GM21528 (cell line): Measurements from ENCODE around the gene RASGRF1.

Experiments
- ATAC-seq: cut with Tn5 transposase; IDR thresholded peaks from one replicate; pipeline ENCODE4 v1.9.1; 2021; ENCODE audit warnings: mild to moderate bottlenecking, moderate library complexity; ENCODE audit not compliant: unreplicated experiment, low FRiP score

RASGRF1 gene

DNA sequence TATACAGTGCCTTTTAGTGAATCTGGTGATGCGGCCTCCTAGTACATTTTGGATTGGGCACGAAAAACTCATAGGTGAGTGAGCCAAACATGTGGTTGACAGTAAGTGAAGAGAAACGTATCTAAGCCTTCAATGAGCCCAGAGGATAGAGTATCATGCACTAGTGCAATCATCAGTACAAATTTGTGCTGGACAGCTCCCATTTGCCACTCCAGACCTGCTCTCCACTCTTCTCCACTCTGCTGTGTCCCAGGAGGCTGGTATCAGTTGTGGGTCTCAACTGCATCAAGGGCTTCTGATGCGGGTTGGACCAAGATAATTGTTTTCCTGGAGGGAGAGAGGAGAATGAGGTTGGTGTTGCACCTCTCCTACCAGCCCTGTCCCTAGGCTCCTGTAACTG is 9.1 kb upstream of the RASGRF1 start:
- no peak for ATAC-seq

DNA sequence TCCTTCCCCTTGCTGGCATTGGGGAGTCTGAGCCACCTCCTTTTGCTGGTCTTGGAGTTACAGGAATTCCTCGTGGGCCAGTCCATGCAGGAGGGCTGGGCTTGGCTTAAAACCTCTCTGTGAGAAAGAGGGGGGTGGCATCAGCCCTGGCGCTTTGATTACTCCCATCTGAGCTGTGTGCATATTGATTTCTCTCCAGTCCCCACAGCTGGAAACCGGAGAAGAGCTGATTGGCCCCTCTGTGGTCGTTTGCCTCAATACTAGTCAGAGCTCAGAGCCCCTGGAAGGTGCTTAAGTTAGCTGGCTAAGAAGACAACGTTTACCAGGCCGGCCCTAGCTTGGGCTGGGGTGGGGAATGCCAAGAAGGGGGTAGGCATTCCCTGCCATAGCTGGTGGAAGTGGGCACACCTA is 4.0 kb upstream of the RASGRF1 start:
- no peak for ATAC-seq

GRCh38 chr15:79093352-79093935 is 2.9 kb upstream of the RASGRF1 start:
- no peak for ATAC-seq

DNA sequence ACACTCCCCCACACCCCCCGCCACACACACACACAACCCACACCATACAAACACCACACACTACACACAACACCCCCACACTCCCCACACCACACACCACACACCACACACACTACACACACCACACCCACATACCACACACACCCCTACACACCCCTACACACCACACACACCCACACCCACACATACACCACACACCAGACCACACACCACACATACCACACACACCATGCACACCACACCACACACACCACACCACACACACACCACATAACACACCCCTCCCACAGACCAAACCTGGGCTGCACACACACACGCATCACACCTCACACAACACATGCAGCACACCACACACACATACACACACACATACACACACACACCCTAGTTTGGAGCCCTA is 1.8 kb upstream of the RASGRF1 start:
- no peak for ATAC-seq

- ATAC-seq, result no peak
Measured at GRCh38 chr15:79091204-79091867, 756 bp upstream of the RASGRF1 start.

GRCh38 chr15:79089890-79090486 is 592 bp downstream of the RASGRF1 start:
- no peak for ATAC-seq

DNA sequence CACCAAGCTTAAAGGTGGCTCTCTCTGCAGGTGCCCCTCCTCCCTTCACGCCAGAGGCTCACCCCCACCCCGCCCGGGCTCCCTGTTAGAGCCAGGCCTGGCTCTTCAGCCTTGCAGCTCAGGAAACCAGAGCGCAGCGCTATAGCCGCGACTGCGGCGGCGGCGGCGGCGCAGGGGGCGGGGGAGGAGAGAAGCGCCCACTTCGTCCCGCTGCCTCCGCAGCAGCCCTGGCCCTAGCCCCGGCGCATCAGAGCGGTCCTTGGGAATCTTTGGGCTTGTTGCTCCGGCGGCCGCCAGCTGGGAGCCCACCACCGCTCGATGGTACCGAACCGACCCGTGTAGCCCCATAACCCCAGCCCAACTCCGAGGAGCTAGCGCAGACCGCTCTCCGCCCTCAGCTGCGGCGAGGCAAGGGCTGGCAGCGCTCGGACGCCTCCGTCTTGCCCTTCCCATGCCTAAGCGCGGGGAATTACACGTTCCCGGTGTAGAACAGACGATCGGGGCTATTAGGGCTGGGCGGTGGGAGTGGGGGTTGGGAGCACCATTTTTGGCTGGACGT is 1.2 kb downstream of the RASGRF1 start:
- no peak for ATAC-seq

DNA sequence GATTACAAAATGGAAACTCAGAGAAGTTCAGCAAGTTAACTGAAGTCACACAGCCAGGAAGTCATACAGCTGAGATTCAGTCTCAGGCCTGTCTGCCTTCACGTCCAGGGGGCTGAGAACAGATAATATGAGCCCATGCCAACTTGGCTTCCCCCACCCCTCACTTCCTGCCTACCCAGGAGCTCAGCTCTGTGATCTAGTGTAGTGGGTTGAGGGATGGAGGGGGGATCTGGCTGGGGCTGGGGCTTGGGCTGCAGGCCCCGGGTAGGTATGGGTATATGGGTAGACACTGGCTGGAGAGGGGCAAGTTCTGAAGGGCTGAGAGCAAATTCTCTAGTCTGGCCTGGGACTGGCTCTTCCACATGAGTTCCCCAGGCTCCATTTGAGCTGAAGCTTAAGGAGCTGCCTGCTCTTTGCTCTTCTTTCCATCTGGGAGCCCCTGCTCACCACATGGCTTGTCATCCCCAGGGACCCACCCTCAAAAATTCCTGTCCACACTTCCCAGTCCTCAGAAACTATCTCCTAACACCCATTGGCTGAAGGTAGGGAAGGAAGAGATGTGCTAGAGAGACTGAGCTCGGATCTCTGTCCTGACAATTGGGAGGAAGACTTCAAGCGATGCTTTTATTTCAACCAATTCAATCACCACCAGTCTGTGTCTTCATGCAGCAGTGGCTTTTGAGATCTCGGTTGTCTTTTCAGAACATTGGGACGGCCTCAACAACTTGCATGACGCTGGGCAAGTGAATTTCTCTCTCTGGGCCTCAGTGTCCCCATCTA is 2.0 kb downstream of the RASGRF1 start:
- ATAC-seq, result no peak

- no peak for ATAC-seq
Measured at GRCh38 chr15:79086814-79087213, 3.8 kb downstream of the RASGRF1 start.

DNA sequence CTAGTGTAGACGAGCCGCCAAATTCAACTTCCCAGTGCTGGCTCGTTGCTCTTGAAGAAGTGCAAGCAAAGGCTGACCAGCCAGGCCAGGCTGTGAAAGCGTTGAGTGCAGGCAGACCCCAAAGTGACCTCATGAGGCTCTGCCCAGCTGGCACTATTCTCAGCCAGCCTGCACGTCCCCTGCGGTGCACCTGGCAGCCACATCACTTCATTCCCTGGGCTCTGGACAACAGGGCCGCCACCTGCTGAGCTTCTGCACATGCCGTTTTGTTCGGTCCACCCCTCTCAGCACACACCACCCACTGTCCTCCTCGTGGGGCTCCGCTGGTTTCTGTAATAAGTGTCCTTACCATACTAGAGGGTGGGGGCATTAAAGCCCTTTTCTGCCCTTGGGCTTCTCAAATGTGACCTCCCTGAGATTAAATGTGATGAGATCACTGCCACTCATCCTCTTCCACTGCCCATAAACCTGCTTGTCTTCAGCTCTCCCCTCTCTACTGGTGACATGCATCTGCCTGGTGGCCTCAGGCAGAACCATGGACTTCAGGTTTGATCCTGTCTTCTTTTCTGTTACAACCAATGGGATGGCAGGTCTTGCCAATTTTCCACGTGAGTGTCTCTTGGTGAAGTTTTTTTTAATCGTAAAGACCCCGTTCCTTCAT is 6.1 kb downstream of the RASGRF1 start:
- no peak for ATAC-seq

DNA sequence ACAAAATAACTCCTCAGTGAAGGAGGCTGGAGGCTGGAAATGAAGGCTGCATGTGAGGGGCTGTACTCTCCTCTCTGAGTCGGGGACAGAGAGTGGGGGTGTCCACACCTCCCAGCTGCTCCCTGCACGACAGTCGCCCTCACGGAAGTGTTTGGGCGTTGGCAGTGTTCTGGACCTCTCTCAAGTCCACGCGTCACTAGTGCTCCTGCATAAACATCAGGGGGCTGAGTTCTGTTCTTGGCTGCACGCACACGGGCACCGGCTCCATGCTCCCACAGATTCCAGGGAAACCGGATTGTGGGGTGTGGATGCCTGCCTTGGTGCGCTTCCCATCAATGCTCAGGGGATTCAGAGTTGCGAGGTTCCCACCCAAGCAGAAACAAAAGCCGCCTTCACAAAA is 7.4 kb downstream of the RASGRF1 start:
- ATAC-seq, result no peak

DNA sequence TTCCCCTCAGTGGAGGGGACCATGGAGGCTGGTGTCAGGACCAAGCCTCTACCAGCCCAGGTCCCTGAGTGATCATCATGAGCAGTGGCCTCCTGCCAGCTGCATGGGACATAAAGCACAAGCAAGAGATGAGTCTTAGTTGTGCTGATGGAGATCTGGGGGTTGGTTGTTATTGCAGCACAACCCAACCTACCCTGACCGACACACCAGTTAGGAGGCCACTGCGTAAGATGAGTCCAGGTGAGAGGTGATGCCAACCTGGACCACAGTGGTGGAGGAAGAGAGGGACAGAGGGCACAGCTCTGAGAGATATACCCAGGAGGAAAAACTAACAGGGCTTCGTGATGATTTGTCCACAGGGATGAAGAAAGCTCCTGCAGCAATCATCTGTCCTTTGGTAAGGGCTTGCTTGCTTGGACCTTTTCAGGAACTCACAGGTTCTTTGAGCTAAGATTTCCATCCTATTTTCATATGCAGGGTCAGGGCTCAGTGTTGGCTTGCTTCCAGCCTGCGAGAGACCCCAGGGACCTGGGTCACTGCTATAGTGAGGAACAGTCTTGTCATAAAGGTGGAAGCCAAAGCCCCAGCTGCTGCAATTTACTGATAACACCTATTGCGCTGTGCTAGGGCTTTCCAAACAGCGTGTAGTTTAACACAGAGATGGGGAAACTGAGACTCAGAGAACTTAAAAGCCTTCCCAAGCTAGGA is 8.1 kb downstream of the RASGRF1 start:
- ATAC-seq, result no peak

DNA sequence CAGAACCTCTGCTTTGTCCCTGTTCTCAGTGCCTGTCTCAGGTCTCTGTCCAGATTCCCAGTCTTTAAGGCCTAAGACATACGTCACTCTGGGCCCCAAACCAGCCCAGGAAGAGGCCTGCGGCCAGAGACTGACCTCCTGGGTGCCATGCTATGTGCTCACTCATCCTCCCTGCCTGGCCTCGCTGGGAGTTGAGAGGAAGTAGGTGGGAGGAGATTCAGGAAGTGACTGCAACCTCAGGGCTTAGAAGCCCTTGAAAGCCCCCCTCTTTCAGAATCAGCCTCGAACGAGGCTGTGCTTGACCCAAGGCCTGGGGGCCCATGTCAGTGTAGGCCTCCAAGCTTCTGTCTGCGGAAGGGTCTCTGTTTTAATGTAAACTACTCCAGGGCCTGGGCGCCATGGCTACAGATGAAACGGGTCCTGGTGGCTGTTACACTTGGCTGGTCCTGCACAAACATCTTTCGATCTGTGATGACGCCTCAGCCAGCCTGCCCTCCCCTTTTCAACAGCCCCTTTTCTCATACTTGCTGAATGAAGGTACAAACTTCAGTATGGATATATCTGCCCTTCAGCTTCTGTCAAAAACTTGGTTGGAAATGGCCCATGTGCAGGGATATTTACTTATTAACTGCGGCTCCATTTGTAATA is 11.7 kb downstream of the RASGRF1 start:
- ATAC-seq, result no peak

- ATAC-seq, result no peak
Measured at GRCh38 chr15:79078003-79078402, 12.6 kb downstream of the RASGRF1 start.

DNA sequence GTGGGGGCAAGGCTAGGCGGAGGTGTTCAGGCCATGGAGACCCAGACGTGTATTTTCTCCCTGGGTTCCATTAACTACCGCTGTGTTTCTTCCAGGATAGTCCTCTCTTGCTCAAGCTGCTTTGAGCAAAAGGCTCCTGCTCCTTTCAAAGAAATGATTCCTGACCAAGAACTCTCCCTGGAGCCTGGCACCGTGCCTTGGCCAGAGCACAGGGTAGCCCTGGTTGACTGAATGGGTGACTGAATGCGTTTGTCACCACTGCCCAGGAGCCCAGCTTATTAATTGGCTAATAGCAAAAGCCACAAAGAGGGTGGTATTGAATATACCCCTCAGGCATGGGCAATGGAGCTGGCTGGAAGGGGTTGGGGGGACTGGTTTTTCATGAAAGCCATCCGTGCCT is 13.9 kb downstream of the RASGRF1 start:
- ATAC-seq, result no peak

DNA sequence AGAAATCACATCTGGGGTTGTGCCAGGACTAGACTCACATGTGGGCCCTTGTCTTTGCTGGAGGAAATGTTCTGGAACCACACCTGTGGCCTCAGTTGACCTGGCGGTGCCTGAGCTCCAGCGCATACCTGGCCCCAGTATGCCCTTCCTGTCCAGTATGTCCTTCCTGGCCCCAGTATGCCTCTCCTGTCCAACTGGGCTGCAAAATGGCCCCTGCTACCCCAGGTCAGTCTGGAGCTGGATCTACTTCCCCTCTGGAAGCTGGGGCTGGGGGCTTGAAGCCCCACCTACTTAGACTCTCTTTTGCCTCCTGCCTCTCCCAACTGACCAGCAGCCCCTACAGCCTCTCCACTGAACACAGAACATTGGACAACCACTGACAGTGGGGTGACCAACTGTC is 15.3 kb downstream of the RASGRF1 start:
- ATAC-seq, result no peak

- ATAC-seq, result no peak
Measured at GRCh38 chr15:79073336-79073735, 17.2 kb downstream of the RASGRF1 start.

DNA sequence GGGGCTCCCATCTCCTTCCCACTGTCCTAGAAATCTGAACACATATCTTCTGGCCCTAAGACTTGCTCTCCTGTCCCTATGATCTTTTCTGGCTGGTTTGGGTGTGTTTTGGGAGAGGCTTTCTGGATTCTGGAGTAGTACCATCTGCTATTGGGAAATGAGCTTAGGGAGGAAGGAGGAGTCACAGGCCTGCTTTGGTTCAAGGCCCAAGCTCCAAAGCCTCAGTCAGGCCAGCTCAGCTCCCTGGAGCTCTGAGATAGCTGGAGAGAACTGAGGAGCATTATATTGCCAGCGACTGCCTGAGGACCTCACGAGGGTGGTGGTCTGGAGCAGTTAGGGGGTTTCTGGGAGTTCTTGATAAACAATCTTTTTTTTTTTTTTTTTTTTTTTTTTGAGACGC is 18.7 kb downstream of the RASGRF1 start:
- ATAC-seq, result no peak

GRCh38 chr15:79068790-79069189 is 21.8 kb downstream of the RASGRF1 start:
- ATAC-seq, result no peak

- ATAC-seq, result no peak
Measured at GRCh38 chr15:79067969-79068368, 22.6 kb downstream of the RASGRF1 start.
